Measurements from ENCODE around the gene TLK2. TPM values are rescaled to one million over a fixed set of nuclear protein-coding genes. Genes with fewer than 3 reads are reported as not detected.

TLK2 gene
- total and polyA plus RNA-seq, 4 donors = 10.7 to 55.2 (median 31.0) TPM

DNA sequence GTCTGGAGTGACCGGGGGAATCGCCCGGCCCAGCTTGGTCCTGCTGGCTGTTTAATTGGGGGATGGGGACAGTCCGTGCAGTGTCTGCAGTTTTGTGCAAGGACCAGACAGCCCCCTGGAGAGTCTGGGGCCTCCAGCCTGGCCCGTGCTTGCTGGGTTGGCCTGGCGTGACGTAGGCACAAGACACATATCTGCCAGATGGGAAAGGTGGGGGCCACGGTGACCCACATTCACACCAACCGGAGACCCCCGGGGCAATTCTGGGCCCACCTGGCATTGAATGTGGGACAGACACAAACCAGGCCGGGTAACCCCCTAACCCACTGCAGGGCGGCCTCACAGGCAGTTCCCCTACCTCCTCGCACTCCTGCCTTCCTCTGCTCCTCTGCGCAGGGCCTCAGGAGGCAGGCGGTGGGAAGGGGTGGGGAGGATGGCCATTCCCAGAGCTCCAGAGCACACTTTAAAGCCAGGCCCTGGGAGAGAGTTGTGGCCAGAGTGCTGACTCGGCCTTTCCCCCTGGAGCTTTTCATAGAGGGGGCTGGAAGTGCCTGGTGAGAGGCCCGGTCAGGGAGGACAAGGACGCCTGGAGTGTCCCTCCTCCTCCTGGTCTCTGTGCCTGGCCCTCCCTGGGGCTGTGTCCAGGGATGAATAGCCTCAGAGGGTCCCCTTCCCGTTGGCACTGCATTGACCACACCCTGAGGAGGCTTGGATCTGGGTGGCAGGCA, 150.4 kb downstream of the TLK2 start:
- no peak for ATAC-seq (ENCODE audit: low FRiP score)
- H3K4me1 ChIP-seq (ENCODE audit: control insufficient read depth in 1 of 2, insufficient read depth in 2 of 2, low read length in 2 of 2) = no peaks in the 10 kb centered on the region
- peak overlapping the region; percentile 10 to 42 for H3K27ac ChIP-seq (ENCODE audit: low read depth in 1 of 2, low read length in 2 of 2)

DNA sequence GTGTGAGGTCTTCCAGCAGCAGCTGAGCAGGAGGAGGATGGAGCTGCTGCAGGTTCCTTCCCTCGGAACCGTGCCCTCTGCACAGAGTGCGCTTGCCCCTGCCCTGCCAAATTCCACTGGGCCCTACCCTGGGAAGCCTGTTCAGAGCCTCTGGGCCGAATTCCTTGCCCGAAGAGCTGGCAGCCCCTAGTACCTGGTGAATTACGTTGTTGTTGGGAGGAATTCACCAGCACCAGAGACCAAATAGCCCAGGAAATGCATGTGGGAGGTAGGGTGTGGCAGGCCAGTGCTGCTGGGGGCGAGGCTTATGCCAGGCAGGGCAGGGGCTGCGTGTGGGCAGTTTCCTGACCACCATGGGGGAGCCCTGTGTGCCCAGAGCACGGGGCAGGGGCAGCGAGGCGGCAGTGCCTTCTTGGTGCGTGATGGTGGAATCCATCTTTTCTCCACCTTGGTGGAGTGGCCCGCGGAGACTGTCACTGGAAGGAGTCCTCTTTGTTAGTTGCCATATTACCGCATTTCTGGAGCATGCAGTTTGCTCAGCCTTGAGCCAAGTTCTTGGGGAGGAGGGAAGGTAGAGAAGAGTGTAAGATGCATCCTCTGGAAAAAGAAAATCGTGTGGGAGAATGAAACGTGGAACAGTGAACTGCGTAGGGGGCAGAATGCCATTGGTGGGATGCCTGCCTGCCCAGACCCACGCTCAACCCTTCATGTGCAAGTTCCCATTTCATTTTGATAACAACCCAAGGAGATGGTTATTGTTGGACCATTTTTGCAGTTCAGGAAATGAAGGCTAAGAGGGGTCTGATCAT, 151.1 kb downstream of the TLK2 start:
- no peaks in the 10 kb centered on the region for H3K27me3 ChIP-seq (ENCODE audit: control insufficient read depth in 1 of 2, insufficient read depth in 2 of 2, low read length in 1 of 2)
- WGBS, 2 donors = 9 to 13% methylated on average over 19 of the region's 19 CpGs
- no peak for ATAC-seq (ENCODE audit: low FRiP score)
- H3K36me3 ChIP-seq (ENCODE audit: control insufficient read depth in 1 of 2, insufficient read depth in 2 of 2, low read length in 1 of 2) = no peaks in the 10 kb centered on the region
- peak overlapping the region in 1 of 2 donors; percentile 42 for H3K27ac ChIP-seq (ENCODE audit: low read depth in 1 of 2, low read length in 2 of 2)
- DNase-seq = no peak
- no peaks in the 10 kb centered on the region for H3K9me3 ChIP-seq (ENCODE audit: control insufficient read depth, low read length)
- H3K4me1 ChIP-seq (ENCODE audit: control insufficient read depth in 1 of 2, insufficient read depth in 2 of 2, low read length in 2 of 2) = no peaks in the 10 kb centered on the region
- intact Hi-C loops (cut with DNase I) = loop anchor here in 1 of 2 donors (2.0 to 5.0 kb wide), 2 partner anchors 23 to 53 kb away; no protein-coding TSS in a partner anchor
- peak overlapping the region in 1 of 2 donors; percentile 61 for H3K4me3 ChIP-seq (ENCODE audit: low read length in 2 of 2)

More for the DNA sequence above, 150.4 kb downstream of the TLK2 start:
- no peaks in the 10 kb centered on the region for H3K9me3 ChIP-seq (ENCODE audit: control insufficient read depth, low read length)
- peak in 1 of 2 donors; percentile 73 for DNase-seq
- peak overlapping the region; percentile 61 for H3K4me3 ChIP-seq (ENCODE audit: low read length in 2 of 2)
- no peaks in the 10 kb centered on the region for H3K27me3 ChIP-seq (ENCODE audit: control insufficient read depth in 1 of 2, insufficient read depth in 2 of 2, low read length in 1 of 2)
- 4 to 5% methylated on average over 19 of the region's 19 CpGs for WGBS, 2 donors
- intact Hi-C loops (cut with DNase I) = loop anchor here in 1 of 2 donors (2.0 to 5.0 kb wide), 2 partner anchors 24 to 53 kb away; no protein-coding TSS in a partner anchor
- no peaks in the 10 kb centered on the region for H3K36me3 ChIP-seq (ENCODE audit: control insufficient read depth in 1 of 2, insufficient read depth in 2 of 2, low read length in 1 of 2)

GRCh38 chr17:62630365-62631085, 151.9 kb downstream of the TLK2 start:
- intact Hi-C loops (cut with DNase I) = no loop called here
- DNase-seq = no peak
- no peaks in the 10 kb centered on the region for H3K27me3 ChIP-seq (ENCODE audit: control insufficient read depth in 1 of 2, insufficient read depth in 2 of 2, low read length in 1 of 2)

DNA sequence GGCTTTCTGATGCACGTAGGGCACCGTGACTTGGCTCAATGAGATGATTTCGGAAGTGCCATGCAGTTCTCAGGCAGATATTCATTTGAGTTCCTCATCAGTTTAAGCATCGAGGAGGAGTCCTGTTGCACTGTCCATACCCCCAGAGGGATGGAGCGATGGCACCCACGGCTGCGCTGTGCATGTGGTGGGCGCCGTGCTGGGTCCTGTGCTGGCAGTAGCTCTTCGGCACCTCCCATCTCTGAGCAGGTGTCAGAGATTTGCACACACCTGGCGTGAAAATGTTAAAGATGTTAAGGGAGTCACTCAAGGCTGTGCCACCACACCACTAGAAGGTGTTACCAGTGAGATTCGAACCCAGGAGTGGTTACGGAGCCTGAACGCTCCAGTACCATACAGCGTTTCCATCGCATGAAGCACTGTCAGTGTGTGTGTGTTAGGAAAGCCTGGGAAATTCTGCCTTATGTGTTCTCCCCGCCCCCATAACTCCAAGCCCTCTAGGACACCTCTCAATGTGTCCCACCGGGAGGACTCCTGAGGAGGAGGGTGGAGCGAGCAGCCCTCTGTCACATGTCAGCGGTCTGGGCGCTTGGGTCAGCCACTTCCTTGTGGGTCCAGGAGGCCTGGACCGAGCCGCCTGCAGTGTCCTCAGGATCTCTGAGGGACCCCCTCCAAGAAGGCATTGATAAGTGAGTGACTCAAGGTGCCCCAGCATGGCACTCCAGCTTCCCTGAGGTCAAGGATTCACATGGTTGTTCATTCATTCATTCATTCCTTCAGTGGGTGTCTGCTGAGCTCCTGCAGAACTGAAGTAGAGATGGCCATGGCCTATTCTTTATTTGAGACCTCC, 152.7 kb downstream of the TLK2 start:
- no peaks in the 10 kb centered on the region for H3K4me1 ChIP-seq (ENCODE audit: control insufficient read depth in 1 of 2, insufficient read depth in 2 of 2, low read length in 2 of 2)
- no peak overlapping the region for H3K4me3 ChIP-seq (ENCODE audit: low read length in 2 of 2)
- no peak overlapping the region for H3K27ac ChIP-seq (ENCODE audit: low read depth in 1 of 2, low read length in 2 of 2)
- H3K36me3 ChIP-seq (ENCODE audit: control insufficient read depth in 1 of 2, insufficient read depth in 2 of 2, low read length in 1 of 2) = no peaks in the 10 kb centered on the region
- H3K9me3 ChIP-seq (ENCODE audit: control insufficient read depth, low read length) = no peaks in the 10 kb centered on the region
- DNase-seq (peak in 1 of 2 donors; percentile 69), ATAC-seq (ENCODE audit: low FRiP score) (no peak)
- 79 to 80% methylated on average over 23 of the region's 23 CpGs for WGBS, 2 donors
- intact Hi-C loops (cut with DNase I) = no loop called here
- no peaks in the 10 kb centered on the region for H3K27me3 ChIP-seq (ENCODE audit: control insufficient read depth in 1 of 2, insufficient read depth in 2 of 2, low read length in 1 of 2)

More at GRCh38 chr17:62630365-62631085, 151.9 kb downstream of the TLK2 start:
- 23 to 34% methylated on average over 12 of the region's 12 CpGs for WGBS, 2 donors
- Histone ChIP-seq H3K4me1 (ENCODE audit: control insufficient read depth in 1 of 2, insufficient read depth in 2 of 2, low read length in 2 of 2) (no peaks in the 10 kb centered on the region), H3K36me3 (ENCODE audit: control insufficient read depth in 1 of 2, insufficient read depth in 2 of 2, low read length in 1 of 2) (no peaks in the 10 kb centered on the region), H3K9me3 (ENCODE audit: control insufficient read depth, low read length) (no peaks in the 10 kb centered on the region), H3K27ac (ENCODE audit: low read depth in 1 of 2, low read length in 2 of 2) (peak overlapping the region in 1 of 2 donors; percentile 42), H3K4me3 (ENCODE audit: low read length in 2 of 2) (no peak overlapping the region)
- no peak for ATAC-seq (ENCODE audit: low FRiP score)

- DNase-seq (peak in 1 of 2 donors; percentile 40), ATAC-seq (ENCODE audit: low FRiP score) (no peak)
- H3K4me1 ChIP-seq (ENCODE audit: control insufficient read depth in 1 of 2, insufficient read depth in 2 of 2, low read length in 2 of 2) = no peaks in the 10 kb centered on the region
- H3K27me3 ChIP-seq (ENCODE audit: control insufficient read depth in 1 of 2, insufficient read depth in 2 of 2, low read length in 1 of 2) = no peaks in the 10 kb centered on the region
- 68 to 72% methylated on average over 27 of the region's 27 CpGs for WGBS, 2 donors
- H3K4me3 ChIP-seq (ENCODE audit: low read length in 2 of 2) = no peak overlapping the region
- H3K9me3 ChIP-seq (ENCODE audit: control insufficient read depth, low read length) = no peaks in the 10 kb centered on the region
- intact Hi-C loops (cut with DNase I) = no loop called here
- no peaks in the 10 kb centered on the region for H3K36me3 ChIP-seq (ENCODE audit: control insufficient read depth in 1 of 2, insufficient read depth in 2 of 2, low read length in 1 of 2)
- H3K27ac ChIP-seq (ENCODE audit: low read depth in 1 of 2, low read length in 2 of 2) = no peak overlapping the region
Observed at GRCh38 chr17:62631936-62632924, 153.6 kb downstream of the TLK2 start.

- Histone ChIP-seq H3K4me1 (ENCODE audit: control insufficient read depth in 1 of 2, insufficient read depth in 2 of 2, low read length in 2 of 2) (no peaks in the 10 kb centered on the region), H3K27me3 (ENCODE audit: control insufficient read depth in 1 of 2, insufficient read depth in 2 of 2, low read length in 1 of 2) (no peaks in the 10 kb centered on the region), H3K27ac (ENCODE audit: low read depth in 1 of 2, low read length in 2 of 2) (no peak overlapping the region), H3K36me3 (ENCODE audit: control insufficient read depth in 1 of 2, insufficient read depth in 2 of 2, low read length in 1 of 2) (no peaks in the 10 kb centered on the region), H3K9me3 (ENCODE audit: control insufficient read depth, low read length) (no peaks in the 10 kb centered on the region), H3K4me3 (ENCODE audit: low read length in 2 of 2) (no peak overlapping the region)
- intact Hi-C loops (cut with DNase I) = no loop called here
- DNase-seq (peak in 1 of 2 donors; percentile 13), ATAC-seq (ENCODE audit: low FRiP score) (no peak)
- WGBS, 2 donors = 53 to 65% methylated on average over 9 of the region's 9 CpGs
Observed at GRCh38 chr17:62637809-62638208, 159.2 kb downstream of the TLK2 start.

GRCh38 chr17:62641153-62641552, 162.5 kb downstream of the TLK2 start:
- Histone ChIP-seq H3K4me3 (ENCODE audit: low read length in 2 of 2) (no peak overlapping the region), H3K9me3 (ENCODE audit: control insufficient read depth, low read length) (no peaks in the 10 kb centered on the region), H3K27ac (ENCODE audit: low read depth in 1 of 2, low read length in 2 of 2) (no peak overlapping the region), H3K4me1 (ENCODE audit: control insufficient read depth in 1 of 2, insufficient read depth in 2 of 2, low read length in 2 of 2) (no peaks in the 10 kb centered on the region), H3K36me3 (ENCODE audit: control insufficient read depth in 1 of 2, insufficient read depth in 2 of 2, low read length in 1 of 2) (no peaks in the 10 kb centered on the region), H3K27me3 (ENCODE audit: control insufficient read depth in 1 of 2, insufficient read depth in 2 of 2, low read length in 1 of 2) (no peaks in the 10 kb centered on the region)
- intact Hi-C loops (cut with DNase I) = no loop called here
- WGBS, 2 donors = 83 to 84% methylated on average over 10 of the region's 10 CpGs
- ATAC-seq (ENCODE audit: low FRiP score) = no peak
- no peak for DNase-seq

All from aorta (tissue), 5 donors.